Epithelial cell of proximal tubule (primary cell): Measurements from ENCODE around the gene CACNA2D1. TPM values are rescaled to one million over a fixed set of nuclear protein-coding genes. Genes with fewer than 3 reads are reported as not detected.

Source experiments
- DNase-seq: peaks from one replicate; pipeline ENCODE4 v3.0.0-alpha.2; 2011; ENCODE audit warnings: low read depth
- H3K4me3 ChIP-seq: 2 replicates; pipeline ENCODE4 v1.5.1; 2011; ENCODE audit warnings: low read depth, mild to moderate bottlenecking, low read length
- total RNA-seq: library from RNA; depleted of rRNA; stranded (reverse); fragments of >200 nt; gene quantifications from 2 replicates; pipeline ENCODE4 v1.2.3, GENCODE V29; 2015
- TF ChIP-seq, protein P1 (sequence below): conservative IDR thresholded peaks from 2 replicates; pipeline ENCODE4 v1.5.1; 2012; ENCODE audit warnings: low read depth, mild to moderate bottlenecking, low read length

Gene CACNA2D1
- total RNA-seq, 1 donor from 2014 or later: 6.1 TPM

DNA sequence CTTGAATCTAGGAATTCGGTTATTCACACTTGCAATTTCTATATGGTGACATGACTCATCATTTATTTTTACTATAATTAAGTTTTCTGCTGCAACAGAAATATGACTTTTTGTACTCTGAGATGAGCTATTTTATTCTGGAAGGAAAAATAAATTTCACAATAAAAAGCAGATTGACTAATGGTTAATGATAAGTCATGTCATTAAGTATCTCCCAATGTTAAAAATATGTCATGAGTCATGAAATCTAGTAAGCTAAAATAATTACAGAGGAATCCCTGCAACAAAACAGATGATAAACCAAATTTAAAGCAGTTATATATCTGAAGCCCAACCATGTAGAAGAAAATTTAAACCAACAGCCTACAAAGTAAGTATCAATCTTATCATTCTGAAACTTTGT is 149.2 kb downstream of the CACNA2D1 start:
- DNase-seq: no peak
- H3K4me3 ChIP-seq: no peak overlapping the region
- TF ChIP-seq, protein P1, sequence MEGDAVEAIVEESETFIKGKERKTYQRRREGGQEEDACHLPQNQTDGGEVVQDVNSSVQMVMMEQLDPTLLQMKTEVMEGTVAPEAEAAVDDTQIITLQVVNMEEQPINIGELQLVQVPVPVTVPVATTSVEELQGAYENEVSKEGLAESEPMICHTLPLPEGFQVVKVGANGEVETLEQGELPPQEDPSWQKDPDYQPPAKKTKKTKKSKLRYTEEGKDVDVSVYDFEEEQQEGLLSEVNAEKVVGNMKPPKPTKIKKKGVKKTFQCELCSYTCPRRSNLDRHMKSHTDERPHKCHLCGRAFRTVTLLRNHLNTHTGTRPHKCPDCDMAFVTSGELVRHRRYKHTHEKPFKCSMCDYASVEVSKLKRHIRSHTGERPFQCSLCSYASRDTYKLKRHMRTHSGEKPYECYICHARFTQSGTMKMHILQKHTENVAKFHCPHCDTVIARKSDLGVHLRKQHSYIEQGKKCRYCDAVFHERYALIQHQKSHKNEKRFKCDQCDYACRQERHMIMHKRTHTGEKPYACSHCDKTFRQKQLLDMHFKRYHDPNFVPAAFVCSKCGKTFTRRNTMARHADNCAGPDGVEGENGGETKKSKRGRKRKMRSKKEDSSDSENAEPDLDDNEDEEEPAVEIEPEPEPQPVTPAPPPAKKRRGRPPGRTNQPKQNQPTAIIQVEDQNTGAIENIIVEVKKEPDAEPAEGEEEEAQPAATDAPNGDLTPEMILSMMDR: no peak

DNA sequence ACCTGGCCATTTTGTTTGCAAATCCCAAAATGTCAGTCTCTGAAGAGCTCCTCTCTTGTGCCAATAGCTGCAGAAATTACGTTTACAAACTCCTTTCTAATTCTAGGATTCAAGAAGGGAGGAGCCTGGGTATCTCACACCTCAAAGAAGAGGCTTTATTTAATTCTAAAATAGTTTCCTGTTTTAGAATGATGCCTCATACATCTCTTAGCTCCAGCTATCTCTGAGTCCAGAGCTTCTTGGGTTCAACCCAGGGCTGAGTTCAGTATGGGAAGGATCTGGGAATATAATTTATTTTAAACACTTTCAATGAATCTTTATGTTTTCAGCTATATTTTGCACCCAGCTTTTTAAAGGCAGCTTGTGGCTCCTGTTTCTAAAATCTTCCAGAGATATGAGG is 150.1 kb downstream of the CACNA2D1 start:
- TF ChIP-seq, protein P1: no peak
- H3K4me3 ChIP-seq: no peak overlapping the region
- no peak for DNase-seq

DNA sequence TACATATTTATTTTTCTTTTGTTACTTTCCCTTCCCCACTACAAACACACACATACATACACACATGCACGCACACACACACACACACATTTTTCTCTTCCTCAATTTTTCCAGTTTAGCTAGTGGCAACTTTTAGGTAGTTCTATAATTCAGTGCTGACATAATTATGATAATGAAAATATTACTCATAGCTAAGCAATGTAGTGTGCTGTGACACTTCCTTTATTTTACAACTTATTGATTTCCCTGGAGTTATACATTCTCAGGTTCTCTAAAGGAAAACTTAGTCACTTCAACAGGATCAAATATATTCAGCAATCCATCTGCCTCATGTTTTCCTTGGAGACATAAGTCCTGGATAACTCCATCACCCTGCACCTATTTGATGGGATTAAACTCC is 151.6 kb downstream of the CACNA2D1 start:
- no peak overlapping the region for H3K4me3 ChIP-seq
- no peak for DNase-seq

GRCh38 chr7:82289889-82290288 is 153.7 kb downstream of the CACNA2D1 start:
- H3K4me3 ChIP-seq: no peak overlapping the region
- TF ChIP-seq, protein P1: no peak
- DNase-seq: no peak

More for the DNA sequence above, 151.6 kb downstream of the CACNA2D1 start:
- TF ChIP-seq, protein P1: no peak

- DNase-seq: no peak
- H3K4me3 ChIP-seq: no peak overlapping the region
- TF ChIP-seq, protein P1: no peak
Observed at GRCh38 chr7:82289152-82289535, 154.4 kb downstream of the CACNA2D1 start.

- no peak for DNase-seq
- TF ChIP-seq, protein P1: no peak
- no peak overlapping the region for H3K4me3 ChIP-seq
Observed at GRCh38 chr7:82286798-82287140, 156.8 kb downstream of the CACNA2D1 start.

- H3K4me3 ChIP-seq: no peak overlapping the region
- TF ChIP-seq, protein P1: no peak
- no peak for DNase-seq
Observed at GRCh38 chr7:82286096-82286797, 157.3 kb downstream of the CACNA2D1 start.
